ENCODE data around the gene ACAA2. TPM values are rescaled to one million over a fixed set of nuclear protein-coding genes. Genes with fewer than 3 reads are reported as not detected.
"Not testable (repeated sequence)": the region's sequence is repeated elsewhere in the genome, so short reads cannot be mapped to it uniquely, and the experiment has no call there.

The ACAA2 gene
- polyA plus RNA-seq, 1 donor (not counting 4 experiments of a cell fraction or from before 2014, with no cell fraction given): 2.3 TPM

GRCh38 chr18:49794743-49795142 is 18.6 kb downstream of the ACAA2 start:
- no peak overlapping the region for H2AFZ ChIP-seq (ENCODE audit: control insufficient read depth, low read length)
- H3K9ac ChIP-seq (ENCODE audit: control insufficient read depth, extremely low read depth, insufficient read depth, low read length): no peak overlapping the region
- DNase-seq (ENCODE audit: low read depth, low spot score): no peak

GRCh38 chr18:49789560-49790134 is 23.7 kb downstream of the ACAA2 start:
- H3K4me1 ChIP-seq (ENCODE audit: control insufficient read depth, extremely low read depth, insufficient read depth, low read length); H3K4me3 ChIP-seq (ENCODE audit: control insufficient read depth in 2 of 3, extremely low read depth in 1 of 3, insufficient read depth in 2 of 3, low read depth in 1 of 3, low read length in 3 of 3); H2AFZ ChIP-seq (ENCODE audit: control insufficient read depth, low read length); FAIRE-seq; H3K27ac ChIP-seq (ENCODE audit: control insufficient read depth, insufficient read depth, low read length); H3K79me2 ChIP-seq (ENCODE audit: control insufficient read depth, insufficient read depth, low read length); H3K36me3 ChIP-seq (ENCODE audit: control insufficient read depth in 2 of 2, extremely low read depth in 1 of 2, insufficient read depth in 2 of 2, low read length in 2 of 2); DNase-seq (ENCODE audit: low read depth, low spot score); H3K4me2 ChIP-seq (ENCODE audit: control insufficient read depth, extremely low read depth, insufficient read depth, low read depth, low read length); H3K9me3 ChIP-seq (ENCODE audit: control insufficient read depth, low read depth, low read length); H4K20me1 ChIP-seq (ENCODE audit: control insufficient read depth, extremely low read depth, insufficient read depth, low read length); dilution Hi-C loops (cut with MboI; ENCODE audit: extremely low pct_ligation_motif_present, low sequenced_read_pairs); H3K9me1 ChIP-seq (ENCODE audit: control insufficient read depth, extremely low read depth, insufficient read depth, low read length); H3K27me3 ChIP-seq (ENCODE audit: control insufficient read depth, extremely low read depth, insufficient read depth, low read length); H3K9ac ChIP-seq (ENCODE audit: control insufficient read depth, extremely low read depth, insufficient read depth, low read length): not testable (repeated sequence)

More at GRCh38 chr18:49794743-49795142, 18.6 kb downstream of the ACAA2 start:
- H3K27ac ChIP-seq (ENCODE audit: control insufficient read depth, insufficient read depth, low read length): no peak overlapping the region
- no peaks in the 10 kb centered on the region for H3K79me2 ChIP-seq (ENCODE audit: control insufficient read depth, insufficient read depth, low read length)
- H4K20me1 ChIP-seq (ENCODE audit: control insufficient read depth, extremely low read depth, insufficient read depth, low read length): no peaks in the 10 kb centered on the region
- no peaks in the 10 kb centered on the region for H3K27me3 ChIP-seq (ENCODE audit: control insufficient read depth, extremely low read depth, insufficient read depth, low read length)
- no peak overlapping the region for H3K4me3 ChIP-seq (ENCODE audit: control insufficient read depth in 2 of 3, extremely low read depth in 1 of 3, insufficient read depth in 2 of 3, low read depth in 1 of 3, low read length in 3 of 3)
- FAIRE-seq: no peak
- no peak overlapping the region for H3K4me2 ChIP-seq (ENCODE audit: control insufficient read depth, extremely low read depth, insufficient read depth, low read depth, low read length)
- no peaks in the 10 kb centered on the region for H3K36me3 ChIP-seq (ENCODE audit: control insufficient read depth in 2 of 2, extremely low read depth in 1 of 2, insufficient read depth in 2 of 2, low read length in 2 of 2)
- no peaks in the 10 kb centered on the region for H3K9me3 ChIP-seq (ENCODE audit: control insufficient read depth, low read depth, low read length)
- no peaks in the 10 kb centered on the region for H3K4me1 ChIP-seq (ENCODE audit: control insufficient read depth, extremely low read depth, insufficient read depth, low read length)
- dilution Hi-C loops (cut with MboI; ENCODE audit: extremely low pct_ligation_motif_present, low sequenced_read_pairs): no loop called here
- H3K9me1 ChIP-seq (ENCODE audit: control insufficient read depth, extremely low read depth, insufficient read depth, low read length): no peaks in the 10 kb centered on the region
- TF ChIP-seq EZH2 (IDR thresholded peaks at IDR 0.05; ENCODE audit: low read length): no peak

GRCh38 chr18:49788327-49788898 is 24.9 kb downstream of the ACAA2 start:
- no peaks in the 10 kb centered on the region for H3K27me3 ChIP-seq (ENCODE audit: control insufficient read depth, extremely low read depth, insufficient read depth, low read length)
- FAIRE-seq (peak; percentile 76), DNase-seq (ENCODE audit: low read depth, low spot score) (no peak)
- no peak overlapping the region for H3K27ac ChIP-seq (ENCODE audit: control insufficient read depth, insufficient read depth, low read length)
- H3K9me3 ChIP-seq (ENCODE audit: control insufficient read depth, low read depth, low read length): no peaks in the 10 kb centered on the region
- H3K4me1 ChIP-seq (ENCODE audit: control insufficient read depth, extremely low read depth, insufficient read depth, low read length): peaks cover 4% of the 10 kb centered on the region
- H4K20me1 ChIP-seq (ENCODE audit: control insufficient read depth, extremely low read depth, insufficient read depth, low read length): no peaks in the 10 kb centered on the region
- peak overlapping the region; percentile 89 for H2AFZ ChIP-seq (ENCODE audit: control insufficient read depth, low read length)
- no peaks in the 10 kb centered on the region for H3K36me3 ChIP-seq (ENCODE audit: control insufficient read depth in 2 of 2, extremely low read depth in 1 of 2, insufficient read depth in 2 of 2, low read length in 2 of 2)
- H3K4me2 ChIP-seq (ENCODE audit: control insufficient read depth, extremely low read depth, insufficient read depth, low read depth, low read length): peak overlapping the region; percentile 60
- H3K79me2 ChIP-seq (ENCODE audit: control insufficient read depth, insufficient read depth, low read length): no peaks in the 10 kb centered on the region
- no peak for TF ChIP-seq CTCF (optimal IDR thresholded peaks at IDR 0.05 in 1 of 3, IDR thresholded peaks at IDR 0.05 in 1 of 3, conservative IDR thresholded peaks at IDR 0.05 in 1 of 3; ENCODE audit: extremely low read depth in 1 of 3, insufficient read depth in 2 of 3, low read length in 3 of 3)
- no peak for TF ChIP-seq EZH2 (IDR thresholded peaks at IDR 0.05; ENCODE audit: low read length)
- dilution Hi-C loops (cut with MboI; ENCODE audit: extremely low pct_ligation_motif_present, low sequenced_read_pairs): no loop called here
- no peaks in the 10 kb centered on the region for H3K9me1 ChIP-seq (ENCODE audit: control insufficient read depth, extremely low read depth, insufficient read depth, low read length)
- no peak overlapping the region for H3K9ac ChIP-seq (ENCODE audit: control insufficient read depth, extremely low read depth, insufficient read depth, low read length)
- peak overlapping the region in 1 of 3 experiments; percentile 15 for H3K4me3 ChIP-seq (ENCODE audit: control insufficient read depth in 2 of 3, extremely low read depth in 1 of 3, insufficient read depth in 2 of 3, low read depth in 1 of 3, low read length in 3 of 3)

All from keratinocyte (primary cell).